Epithelial cell of prostate (primary cell): ENCODE results near the gene ABAT.
"Not testable (repeated sequence)": the region's sequence is repeated elsewhere in the genome, so short reads cannot be mapped to it uniquely, and the experiment has no call there.

ENCODE experiments used
- DNase-seq: peaks from one replicate; pipeline ENCODE4 v3.0.0-alpha.2; 2011; ENCODE audit warnings: low read depth, low spot score
- H3K27ac ChIP-seq: fragments of 450-650 bp; 2 replicates; pipeline ENCODE4 v1.5.1; 2017; ENCODE audit warnings: mild to moderate bottlenecking

Gene ABAT

GRCh38 chr16:8647721-8648318 lies 26.6 kb upstream of the ABAT start:
- H3K27ac ChIP-seq, result no peak overlapping the region
- DNase-seq, result no peak

DNA sequence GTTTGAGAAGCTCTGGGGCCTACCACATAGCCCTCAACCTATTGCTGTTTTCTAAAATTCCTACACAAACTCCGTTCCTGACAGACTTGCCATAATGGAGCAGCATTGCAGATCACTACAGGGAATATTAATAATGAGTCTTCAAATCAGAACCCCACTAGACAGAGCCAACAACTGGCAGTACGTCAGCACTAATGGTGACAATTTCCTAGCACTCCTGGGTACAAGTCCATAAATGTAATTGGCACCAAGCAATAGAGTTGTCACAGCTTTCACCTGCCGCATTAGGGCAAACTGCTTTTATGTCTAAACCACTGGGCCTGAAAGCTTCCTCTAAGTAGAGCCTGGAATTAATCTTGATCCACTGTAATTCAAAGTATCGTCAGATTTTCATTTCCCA lies 25.5 kb upstream of the ABAT start:
- H3K27ac ChIP-seq, result no peak overlapping the region
- DNase-seq, result no peak

DNA sequence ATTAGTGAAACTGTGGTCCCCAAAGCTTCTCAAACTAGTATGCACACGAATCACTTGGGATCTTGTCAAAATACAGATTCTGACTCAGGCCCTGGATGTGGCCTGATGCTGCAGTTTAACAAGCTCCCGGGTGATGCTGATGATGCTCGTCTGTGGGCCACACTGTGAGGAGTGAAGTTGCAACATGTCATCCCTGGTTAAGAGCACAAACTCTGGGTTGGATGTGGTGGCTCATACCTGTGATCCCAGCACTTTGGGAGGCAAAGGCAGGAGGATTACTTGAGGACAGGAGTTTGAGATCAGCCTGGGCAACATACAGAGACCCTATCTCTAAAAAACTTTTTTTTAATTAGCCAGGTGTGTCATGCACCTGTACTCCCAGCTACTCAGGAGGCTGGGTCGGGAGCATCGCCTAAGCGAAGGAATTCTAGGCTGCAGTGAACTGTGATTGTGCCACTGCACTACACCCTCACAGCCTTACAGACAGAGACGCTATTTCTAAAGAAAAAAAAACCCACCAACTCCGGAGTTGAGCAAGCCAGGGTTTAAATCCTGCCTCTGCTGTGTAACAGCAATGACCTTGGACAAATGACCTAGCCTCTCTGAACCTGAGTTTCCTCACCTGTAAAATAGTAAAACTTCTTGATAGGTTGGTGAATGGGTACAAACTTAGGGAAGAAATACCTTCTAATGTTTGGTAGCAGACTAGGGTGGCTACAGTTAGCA lies 24.4 kb upstream of the ABAT start:
- no peak overlapping the region for H3K27ac ChIP-seq
- no peak for DNase-seq

DNA sequence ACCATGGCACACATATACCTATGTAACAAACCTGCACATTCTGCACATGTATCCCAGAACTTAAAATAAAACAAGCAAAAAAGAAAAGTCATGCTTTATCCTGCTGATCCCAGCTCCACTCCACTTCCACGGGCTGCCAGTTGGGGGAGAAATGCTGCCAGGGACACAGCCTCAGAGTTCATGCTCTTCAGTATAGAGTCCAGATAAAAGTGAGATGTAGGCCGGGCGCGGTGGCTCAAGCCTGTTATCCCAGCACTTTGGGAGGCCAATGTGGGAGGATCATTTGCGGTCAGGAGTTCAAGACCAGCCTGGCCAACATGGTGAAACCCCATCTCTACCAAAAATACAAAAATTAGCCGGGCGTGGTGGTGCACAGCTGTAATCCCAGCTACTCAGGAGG lies 22.5 kb upstream of the ABAT start:
- not testable (repeated sequence) for DNase-seq

DNA sequence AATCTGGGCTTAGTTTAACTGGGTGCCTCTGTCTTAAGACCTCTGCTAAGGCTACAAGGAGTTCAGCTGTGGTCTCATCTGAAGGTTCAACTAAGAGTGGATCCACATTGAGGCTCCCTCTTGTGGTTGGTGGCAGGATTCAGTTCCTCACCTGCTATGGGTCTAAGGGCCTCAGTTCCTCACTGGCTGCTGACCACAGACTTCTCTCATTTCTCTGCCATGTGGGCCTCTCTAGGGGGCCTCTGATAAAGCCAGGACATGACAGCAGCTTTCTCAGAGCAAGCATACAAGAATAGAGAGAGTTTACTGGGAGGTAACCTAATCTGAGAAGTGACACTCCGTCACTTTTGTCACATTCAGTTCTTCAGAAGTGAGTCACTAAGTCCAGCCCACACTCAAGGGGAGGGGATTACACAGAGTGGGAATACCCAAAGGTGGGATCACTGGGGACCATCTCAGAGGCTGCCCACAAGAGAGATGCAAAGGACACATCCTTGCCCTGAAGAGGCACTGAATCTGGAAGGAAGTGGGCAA lies 19.2 kb upstream of the ABAT start:
- no peak overlapping the region for H3K27ac ChIP-seq
- no peak for DNase-seq

More for the DNA sequence above, 22.5 kb upstream of the ABAT start:
- not testable (repeated sequence) for H3K27ac ChIP-seq

DNA sequence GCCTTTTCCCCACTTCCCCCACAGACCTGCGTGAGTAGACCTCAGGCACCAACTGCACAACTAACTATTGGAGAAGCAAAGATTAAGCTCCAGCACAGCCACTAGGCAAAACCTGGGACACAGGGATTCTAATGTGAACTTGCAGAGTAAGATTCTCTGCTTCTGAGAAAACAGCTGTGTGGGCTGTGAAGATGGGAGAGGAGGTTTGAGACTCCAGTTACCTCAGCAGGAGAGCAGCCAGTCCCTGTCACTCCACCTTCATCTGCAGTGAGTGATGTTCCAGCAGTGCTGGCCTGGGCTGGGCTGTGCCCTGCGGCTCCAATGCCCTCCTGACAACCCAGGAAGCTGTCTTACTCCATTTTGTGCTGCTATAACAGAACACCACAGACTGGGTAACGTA lies 18.0 kb upstream of the ABAT start:
- H3K27ac ChIP-seq, result no peak overlapping the region
- DNase-seq, result no peak

GRCh38 chr16:8660841-8661301 lies 13.5 kb upstream of the ABAT start:
- no peak overlapping the region for H3K27ac ChIP-seq
- DNase-seq, result no peak

GRCh38 chr16:8661703-8662102 lies 12.7 kb upstream of the ABAT start:
- no peak overlapping the region for H3K27ac ChIP-seq
- no peak for DNase-seq

- no peak overlapping the region for H3K27ac ChIP-seq
- DNase-seq, result no peak
These were observed 11.0 kb upstream of the ABAT start for GRCh38 chr16:8663192-8664089.

GRCh38 chr16:8665529-8665928 lies 8.9 kb upstream of the ABAT start:
- DNase-seq, result no peak
- H3K27ac ChIP-seq, result no peak overlapping the region

- no peak overlapping the region for H3K27ac ChIP-seq
- DNase-seq, result no peak
These were observed 6.9 kb upstream of the ABAT start for GRCh38 chr16:8667492-8667891.

DNA sequence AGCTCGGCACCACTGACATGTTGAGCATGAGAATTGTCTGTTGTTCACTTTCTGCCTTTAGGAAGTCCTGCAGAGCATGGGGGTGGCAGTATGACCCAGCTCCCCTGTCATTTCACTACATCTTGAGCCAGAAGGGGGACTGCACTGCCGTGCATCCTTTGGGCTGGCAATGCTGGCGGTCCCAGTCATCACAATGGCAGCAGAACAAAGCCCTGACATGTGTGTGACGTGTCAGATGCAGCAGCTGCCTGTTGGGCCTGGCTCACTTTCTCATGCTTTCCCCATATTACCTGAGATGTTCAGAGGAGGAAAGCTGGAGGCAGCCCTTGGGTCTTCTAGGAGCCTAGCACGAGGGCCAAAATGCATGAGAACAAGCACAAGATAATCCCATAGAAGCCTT lies 6.3 kb upstream of the ABAT start:
- no peak for DNase-seq
- no peak overlapping the region for H3K27ac ChIP-seq

DNA sequence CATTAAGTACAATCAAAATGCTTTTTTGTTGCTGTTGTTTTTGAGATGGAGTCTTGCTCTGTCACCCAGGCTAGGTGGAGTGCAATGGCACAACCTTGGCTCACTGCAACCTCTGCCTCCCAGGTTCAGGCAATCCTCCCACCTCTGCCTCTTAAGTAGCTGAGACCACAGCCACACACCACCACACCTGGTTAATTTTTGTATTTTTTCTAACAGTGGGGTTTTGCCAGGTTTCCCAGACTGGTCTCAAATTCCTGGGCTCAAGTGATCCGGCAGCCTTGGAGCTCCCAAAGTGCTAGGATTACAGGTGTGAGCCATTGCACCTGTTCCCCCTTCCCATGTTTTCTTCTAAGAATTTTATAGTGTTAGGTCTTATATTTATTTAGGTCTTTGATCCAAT lies 4.9 kb upstream of the ABAT start:
- no peak overlapping the region for H3K27ac ChIP-seq
- no peak for DNase-seq

DNA sequence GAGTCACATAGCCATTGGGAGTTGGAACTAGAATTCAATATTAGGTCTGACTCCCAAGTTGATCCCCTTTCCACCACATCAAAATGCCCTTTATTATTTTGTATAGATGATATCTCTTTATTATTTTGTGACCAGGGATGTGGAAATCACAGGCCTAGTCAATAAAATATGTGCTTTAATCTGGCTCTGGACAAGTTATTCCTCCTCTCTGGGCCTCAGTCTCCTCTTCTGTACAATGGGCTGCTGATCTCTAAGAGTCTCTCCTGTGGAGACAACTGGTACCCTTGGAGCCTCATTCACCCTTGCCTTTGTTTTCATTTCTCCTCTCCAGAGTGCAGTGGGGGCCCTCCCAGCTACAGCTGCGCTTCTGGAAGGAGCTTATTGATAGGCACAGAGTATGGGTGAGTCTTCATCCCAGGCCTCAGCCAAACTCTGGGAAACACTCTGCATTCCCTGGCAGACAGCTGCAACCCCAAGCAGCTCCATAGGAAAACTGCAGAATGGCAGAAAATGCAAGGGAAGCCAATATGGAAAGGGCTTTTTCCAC lies 4.3 kb upstream of the ABAT start:
- DNase-seq, result no peak
- no peak overlapping the region for H3K27ac ChIP-seq

GRCh38 chr16:8673611-8674412 lies 605 bp upstream of the ABAT start:
- no peak overlapping the region for H3K27ac ChIP-seq
- no peak for DNase-seq

- DNase-seq, result no peak
- no peak overlapping the region for H3K27ac ChIP-seq
These were observed 1.1 kb downstream of the ABAT start for GRCh38 chr16:8675183-8676159.

DNA sequence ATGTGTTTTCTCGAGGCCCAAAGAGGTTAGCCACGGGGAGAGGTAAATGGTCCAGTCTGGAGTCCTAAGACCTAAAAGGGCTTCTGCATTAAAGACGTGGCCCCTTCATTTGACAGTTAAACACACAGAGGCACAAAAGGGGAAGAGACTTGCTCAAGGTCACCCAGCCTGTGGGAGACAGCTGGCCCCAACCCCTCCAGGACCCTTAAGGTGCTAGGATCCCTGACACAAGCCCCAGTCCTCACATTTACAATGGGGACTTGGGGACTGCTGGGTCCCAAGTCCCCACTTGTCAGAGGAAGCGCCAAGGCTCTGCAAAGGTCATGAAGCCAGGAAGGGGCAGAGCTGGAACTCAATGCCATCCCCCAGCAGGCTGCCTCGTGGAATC lies 1.7 kb downstream of the ABAT start:
- DNase-seq, result no peak

GRCh38 chr16:8676737-8677375 lies 2.4 kb downstream of the ABAT start:
- H3K27ac ChIP-seq, result peak overlapping the region; percentile 87

More for the DNA sequence above, 1.7 kb downstream of the ABAT start:
- H3K27ac ChIP-seq, result no peak overlapping the region

More at GRCh38 chr16:8676737-8677375, 2.4 kb downstream of the ABAT start:
- DNase-seq, result no peak
